ENCODE measurements around the gene ABCB4.

DNA sequence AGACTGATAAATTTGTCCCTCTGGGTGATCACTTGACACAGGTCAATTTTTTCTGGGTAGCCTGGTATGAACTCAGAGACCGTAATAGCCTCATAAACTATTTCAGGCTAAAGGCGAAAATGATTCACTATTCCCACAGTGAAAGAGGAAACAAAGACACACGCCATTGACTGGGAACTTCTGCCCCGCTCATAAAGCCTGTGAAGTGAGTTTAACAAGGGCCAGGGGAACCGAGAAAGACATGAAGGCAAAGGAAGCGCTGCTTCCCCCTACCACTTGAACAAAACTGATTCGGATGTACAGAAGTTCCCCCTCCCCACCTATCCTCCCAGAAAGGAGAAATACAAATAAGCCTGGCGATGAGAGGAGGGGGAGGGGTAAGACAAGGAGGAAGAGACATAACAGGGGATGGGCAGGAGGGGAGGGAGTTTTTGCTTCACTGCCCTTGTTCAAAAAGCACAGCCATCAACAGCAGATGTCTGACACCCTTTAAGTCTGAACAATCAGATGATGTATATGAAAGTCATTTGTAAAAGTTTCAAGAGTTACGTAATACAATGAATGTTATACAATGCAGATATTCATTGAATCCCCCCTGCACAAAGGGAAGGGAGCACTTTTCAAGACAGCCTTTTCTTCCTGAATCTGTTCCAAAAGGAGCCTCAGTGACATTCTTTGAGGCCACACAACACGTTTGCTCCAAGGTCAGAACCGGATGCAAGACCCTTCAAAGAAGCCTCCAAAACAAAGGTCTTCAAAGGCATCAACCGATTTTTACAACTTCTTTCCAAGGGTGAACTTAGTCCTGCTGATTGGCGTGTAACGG lies 734 bp downstream of the ABCB4 start:
- TF ChIP-seq, protein P1, sequence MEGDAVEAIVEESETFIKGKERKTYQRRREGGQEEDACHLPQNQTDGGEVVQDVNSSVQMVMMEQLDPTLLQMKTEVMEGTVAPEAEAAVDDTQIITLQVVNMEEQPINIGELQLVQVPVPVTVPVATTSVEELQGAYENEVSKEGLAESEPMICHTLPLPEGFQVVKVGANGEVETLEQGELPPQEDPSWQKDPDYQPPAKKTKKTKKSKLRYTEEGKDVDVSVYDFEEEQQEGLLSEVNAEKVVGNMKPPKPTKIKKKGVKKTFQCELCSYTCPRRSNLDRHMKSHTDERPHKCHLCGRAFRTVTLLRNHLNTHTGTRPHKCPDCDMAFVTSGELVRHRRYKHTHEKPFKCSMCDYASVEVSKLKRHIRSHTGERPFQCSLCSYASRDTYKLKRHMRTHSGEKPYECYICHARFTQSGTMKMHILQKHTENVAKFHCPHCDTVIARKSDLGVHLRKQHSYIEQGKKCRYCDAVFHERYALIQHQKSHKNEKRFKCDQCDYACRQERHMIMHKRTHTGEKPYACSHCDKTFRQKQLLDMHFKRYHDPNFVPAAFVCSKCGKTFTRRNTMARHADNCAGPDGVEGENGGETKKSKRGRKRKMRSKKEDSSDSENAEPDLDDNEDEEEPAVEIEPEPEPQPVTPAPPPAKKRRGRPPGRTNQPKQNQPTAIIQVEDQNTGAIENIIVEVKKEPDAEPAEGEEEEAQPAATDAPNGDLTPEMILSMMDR (IDR thresholded peaks at IDR 0.05; ENCODE audit: insufficient read depth, low read depth, low read length), result no peak
- TF ChIP-seq EZH2 (IDR thresholded peaks at IDR 0.05; ENCODE audit: insufficient read depth, low read length), result no peak
